C4-2B (cell line): ENCODE measurements around the gene NOXA1.

Experiments
- H3K27ac ChIP-seq: fragments of 450-650 bp; 2 replicates; pipeline ENCODE4 v1.5.1; 2017
- CTCF ChIP-seq: fragments of 450-650 bp; conservative IDR thresholded peaks from 2 replicates; pipeline ENCODE4 v1.5.1; 2017; ENCODE audit warnings: mild to moderate bottlenecking
- ZFX ChIP-seq: fragments of 450-650 bp; IDR thresholded peaks from 2 replicates; pipeline ENCODE4 v1.6.1; 2017

Gene NOXA1

GRCh38 chr9:137411260-137411644 lies 11.9 kb upstream of the NOXA1 start:
- no peak overlapping the region for H3K27ac ChIP-seq
- no peak for TF ChIP-seq ZFX
- TF ChIP-seq CTCF, result no peak

GRCh38 chr9:137411645-137412380 lies 11.4 kb upstream of the NOXA1 start:
- H3K27ac ChIP-seq, result no peak overlapping the region

GRCh38 chr9:137412431-137412830 lies 10.8 kb upstream of the NOXA1 start:
- TF ChIP-seq CTCF (no peak), ZFX (no peak)
- H3K27ac ChIP-seq, result no peak overlapping the region

More at GRCh38 chr9:137411645-137412380, 11.4 kb upstream of the NOXA1 start:
- no peak for TF ChIP-seq ZFX
- TF ChIP-seq CTCF, result no peak

GRCh38 chr9:137415451-137415850 lies 7.7 kb upstream of the NOXA1 start:
- H3K27ac ChIP-seq, result no peak overlapping the region
- TF ChIP-seq ZFX (no peak), CTCF (no peak)

- H3K27ac ChIP-seq, result no peak overlapping the region
Observed at GRCh38 chr9:137416006-137416562, 7.1 kb upstream of the NOXA1 start.

GRCh38 chr9:137416563-137417151 lies 6.5 kb upstream of the NOXA1 start:
- no peak overlapping the region for H3K27ac ChIP-seq
- TF ChIP-seq CTCF (no peak), ZFX (no peak)

More at GRCh38 chr9:137416006-137416562, 7.1 kb upstream of the NOXA1 start:
- TF ChIP-seq ZFX, result no peak
- no peak for TF ChIP-seq CTCF
